GM18511 (cell line): ENCODE measurements around the gene ZNF831.

Source experiments
- ATAC-seq: cut with Tn5 transposase; IDR thresholded peaks from one replicate; pipeline ENCODE4 v1.9.1; 2021; ENCODE audit warnings: mild to moderate bottlenecking, moderate library complexity; ENCODE audit not compliant: unreplicated experiment

Gene ZNF831

GRCh38 chr20:59163631-59164530 lies at the start of gene ZNF831:
Gene ZNF831, plus strand, starts transcription at chr20:59163821. Its CDS starts 27,199 bp downstream, at chr20:59191020.
- ATAC-seq, result peak; percentile 68

- ATAC-seq, result no peak
Measured at GRCh38 chr20:59117526-59117925, 46.1 kb upstream of the ZNF831 start.

GRCh38 chr20:59118855-59119254 lies 44.8 kb upstream of the ZNF831 start:
- ATAC-seq, result no peak

- ATAC-seq, result no peak
Measured at GRCh38 chr20:59120491-59120890, 43.1 kb upstream of the ZNF831 start.

- no peak for ATAC-seq
Measured at GRCh38 chr20:59120919-59121318, 42.7 kb upstream of the ZNF831 start.

- no peak for ATAC-seq
Measured at GRCh38 chr20:59121714-59122565, 41.7 kb upstream of the ZNF831 start.

GRCh38 chr20:59122566-59122919 lies 41.1 kb upstream of the ZNF831 start:
- no peak for ATAC-seq

- no peak for ATAC-seq
Measured at GRCh38 chr20:59123011-59123677, 40.5 kb upstream of the ZNF831 start.

- ATAC-seq, result no peak
Measured at GRCh38 chr20:59123678-59124255, 39.9 kb upstream of the ZNF831 start.

- no peak for ATAC-seq
Measured at GRCh38 chr20:59124296-59125029, 39.2 kb upstream of the ZNF831 start.

- ATAC-seq, result no peak
Measured at GRCh38 chr20:59125332-59125731, 38.3 kb upstream of the ZNF831 start.

- no peak for ATAC-seq
Measured at GRCh38 chr20:59125836-59126235, 37.8 kb upstream of the ZNF831 start.

GRCh38 chr20:59127839-59128238 lies 35.8 kb upstream of the ZNF831 start:
- no peak for ATAC-seq

GRCh38 chr20:59131551-59132285 lies 31.9 kb upstream of the ZNF831 start:
- no peak for ATAC-seq

- no peak for ATAC-seq
Measured at GRCh38 chr20:59134182-59134581, 29.4 kb upstream of the ZNF831 start.

- no peak for ATAC-seq
Measured at GRCh38 chr20:59135093-59135492, 28.5 kb upstream of the ZNF831 start.

GRCh38 chr20:59136027-59136426 lies 27.6 kb upstream of the ZNF831 start:
- no peak for ATAC-seq

- no peak for ATAC-seq
Measured at GRCh38 chr20:59137532-59137931, 26.1 kb upstream of the ZNF831 start.

- no peak for ATAC-seq
Measured at GRCh38 chr20:59138114-59138748, 25.4 kb upstream of the ZNF831 start.
